NCI-H2227 treated with DMSO at 0.1 percent for 48 hours (cell line): ENCODE data around the gene KIDINS220.
A peak's percentile ranks its signal among the peaks of the same experiment; 100 is the strongest.

Experiments used
- DNase-seq: peaks from one replicate; lab custom pipeline; 2025; lab: John Stamatoyannopoulos, UW

The KIDINS220 gene

DNA sequence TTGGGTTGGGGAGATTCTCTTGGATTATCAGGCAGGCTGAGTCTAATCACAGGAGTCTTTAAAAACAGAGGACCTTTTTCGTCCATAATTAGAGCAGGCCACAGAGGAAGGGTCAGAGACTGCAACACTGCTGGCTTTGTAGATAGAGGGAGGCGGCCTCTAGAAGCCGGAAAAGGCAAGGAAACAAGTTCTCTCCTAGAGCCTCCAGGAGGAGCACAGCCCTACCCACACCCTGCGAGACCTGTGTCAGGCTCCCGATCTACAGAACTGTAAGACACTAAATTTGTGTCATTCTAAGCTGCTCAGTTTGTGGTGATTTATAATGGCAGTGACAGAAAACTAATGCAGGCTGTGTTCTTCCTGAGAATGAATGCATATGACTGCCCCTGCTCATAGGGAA, 140.2 kb downstream of the KIDINS220 start:
- DNase-seq, result no peak

DNA sequence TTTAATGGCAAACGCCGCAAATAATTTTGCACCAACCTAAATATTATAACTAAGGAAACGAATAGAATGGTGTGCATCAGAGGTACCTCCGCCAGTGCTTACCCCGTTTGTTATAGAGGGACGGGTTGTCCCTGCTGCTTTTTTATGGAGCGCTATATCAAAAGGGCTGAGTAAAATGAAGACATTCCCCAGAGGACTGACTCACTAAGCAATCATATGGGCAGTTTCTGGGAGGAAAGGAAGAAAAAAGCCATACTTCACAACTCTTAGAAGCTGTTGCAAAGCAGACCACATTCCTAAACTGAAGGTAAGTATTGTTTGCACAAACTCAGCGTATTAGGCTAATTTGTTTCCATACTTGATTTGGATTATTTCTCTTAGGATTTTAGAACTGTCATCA, 142.7 kb downstream of the KIDINS220 start:
- DNase-seq, result no peak

- DNase-seq, result peak; percentile 70
Observed at GRCh38 chr2:8693157-8693821, 144.1 kb downstream of the KIDINS220 start.

DNA sequence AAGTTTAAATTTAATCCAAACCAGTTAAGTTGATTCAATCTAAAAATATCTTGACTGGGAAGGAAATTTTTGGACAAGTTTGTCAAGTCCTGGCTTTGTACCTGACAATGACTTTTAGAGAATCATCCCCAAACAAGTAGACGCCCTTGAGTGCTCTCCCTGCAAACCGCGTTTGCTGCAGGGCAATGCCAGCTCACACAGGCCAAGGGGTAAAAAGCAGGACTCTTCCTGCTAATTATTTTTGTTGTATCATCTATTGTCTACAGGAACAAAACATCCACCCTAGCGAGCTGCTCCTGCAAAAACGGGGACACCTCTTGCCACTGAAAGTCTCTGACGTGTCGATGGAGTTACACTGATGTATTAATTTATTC, 144.6 kb downstream of the KIDINS220 start:
- no peak for DNase-seq

GRCh38 chr2:8691859-8692437, 145.5 kb downstream of the KIDINS220 start:
- DNase-seq, result no peak

DNA sequence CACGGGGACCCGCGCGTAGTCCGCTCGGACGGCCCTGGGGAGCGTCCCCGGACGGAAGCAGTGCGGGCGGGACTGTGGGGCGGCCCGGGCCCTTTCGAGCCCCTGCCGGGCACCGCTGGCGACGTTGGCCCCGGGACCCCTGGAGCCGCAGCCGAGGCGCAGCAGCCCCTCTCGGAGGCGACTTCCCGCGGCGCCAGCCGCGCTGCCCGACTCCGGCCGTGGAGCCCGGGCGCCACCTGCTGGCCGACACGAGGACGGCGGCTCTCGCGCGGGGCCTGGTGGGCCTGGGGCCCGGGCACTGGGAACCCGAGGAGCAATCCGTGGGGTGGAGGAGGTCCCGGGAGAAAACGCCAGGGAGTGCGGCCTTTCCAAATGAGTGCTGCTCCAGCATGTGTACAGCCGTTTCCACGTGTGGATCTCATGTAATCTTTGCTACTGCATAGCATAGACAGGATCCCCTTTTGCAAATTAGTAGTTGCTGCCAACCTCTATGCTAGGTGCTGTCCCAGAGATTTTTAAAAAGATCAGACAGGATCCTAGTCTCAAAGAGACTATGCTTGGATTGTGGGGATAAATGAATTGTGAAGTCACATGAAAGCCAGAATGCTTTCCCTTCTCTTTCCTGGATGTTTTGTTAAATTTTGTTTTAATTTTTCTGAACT, 151.6 kb downstream of the KIDINS220 start:
- peak; percentile 32 for DNase-seq

GRCh38 chr2:8684878-8685696, 152.3 kb downstream of the KIDINS220 start:
- DNase-seq, result peak; percentile 17

GRCh38 chr2:8684540-8684877, 152.9 kb downstream of the KIDINS220 start:
- no peak for DNase-seq

DNA sequence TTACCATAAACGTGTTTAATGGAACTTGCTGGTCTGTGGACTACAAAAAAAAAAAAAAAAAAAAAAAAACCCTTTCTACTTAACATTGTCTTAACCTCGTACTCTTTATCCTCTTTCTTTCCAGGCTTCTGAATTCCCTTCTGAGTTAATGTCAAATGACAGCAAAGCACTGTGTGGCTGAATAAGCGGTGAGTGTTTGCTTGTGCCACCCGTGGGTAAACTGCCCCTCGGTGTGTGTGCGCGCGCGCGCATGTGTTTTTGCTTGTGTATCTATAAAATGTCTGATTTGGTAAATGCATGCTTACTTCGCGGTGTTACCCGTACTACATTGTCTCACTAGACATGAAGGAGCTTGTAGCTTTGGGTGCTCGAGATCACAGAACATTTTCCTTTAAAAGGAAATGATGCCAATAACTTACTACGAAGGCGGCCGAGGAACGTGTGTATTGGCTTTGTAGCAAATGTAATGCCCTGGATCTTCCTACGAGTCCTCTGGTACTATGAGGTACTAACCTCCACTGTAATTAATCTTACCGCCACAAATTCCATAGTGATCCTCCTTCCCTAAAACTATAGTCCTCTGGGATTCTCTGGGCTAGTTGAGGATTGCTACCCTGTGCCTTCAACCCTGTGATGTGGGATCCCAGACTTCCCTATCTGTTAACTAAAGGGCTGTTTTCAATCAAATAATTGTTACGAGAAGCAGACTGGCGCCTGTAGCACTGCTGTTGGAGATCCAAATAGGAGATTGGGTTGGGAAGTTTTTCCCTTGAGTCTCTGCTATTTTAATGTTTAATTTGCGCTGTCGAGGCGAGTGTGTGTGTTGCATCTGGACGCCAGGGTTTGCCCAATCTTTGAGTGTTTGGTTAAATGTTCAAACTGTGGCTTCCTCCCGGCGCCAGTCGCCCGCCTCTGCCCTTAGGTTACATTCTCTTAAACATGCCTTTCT, 154.4 kb downstream of the KIDINS220 start:
- peak; percentile 43 for DNase-seq

DNA sequence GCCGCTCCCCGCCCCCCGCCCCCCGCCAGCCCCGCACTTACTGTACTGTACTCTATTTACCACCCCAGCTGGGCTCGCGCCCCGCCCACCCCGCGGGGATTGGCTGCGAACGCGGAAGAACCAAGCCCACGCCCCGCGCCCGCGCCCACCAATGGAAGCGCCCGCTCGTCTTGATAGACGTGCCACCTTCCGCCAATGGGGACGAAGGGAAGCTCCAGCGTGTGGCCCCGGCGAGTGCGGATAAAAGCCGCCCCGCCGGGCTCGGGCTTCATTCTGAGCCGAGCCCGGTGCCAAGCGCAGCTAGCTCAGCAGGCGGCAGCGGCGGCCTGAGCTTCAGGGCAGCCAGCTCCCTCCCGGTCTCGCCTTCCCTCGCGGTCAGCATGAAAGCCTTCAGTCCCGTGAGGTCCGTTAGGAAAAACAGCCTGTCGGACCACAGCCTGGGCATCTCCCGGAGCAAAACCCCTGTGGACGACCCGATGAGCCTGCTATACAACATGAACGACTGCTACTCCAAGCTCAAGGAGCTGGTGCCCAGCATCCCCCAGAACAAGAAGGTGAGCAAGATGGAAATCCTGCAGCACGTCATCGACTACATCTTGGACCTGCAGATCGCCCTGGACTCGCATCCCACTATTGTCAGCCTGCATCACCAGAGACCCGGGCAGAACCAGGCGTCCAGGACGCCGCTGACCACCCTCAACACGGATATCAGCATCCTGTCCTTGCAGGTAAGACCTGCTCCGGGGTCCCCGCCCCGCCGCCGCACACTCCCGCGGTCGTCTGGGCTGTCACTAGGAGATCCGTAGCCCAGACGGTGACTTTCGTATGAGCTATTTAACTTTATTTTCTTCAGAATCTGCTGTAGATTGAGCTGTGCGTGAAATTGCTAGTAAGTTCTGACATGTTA, 155.4 kb downstream of the KIDINS220 start, which contains the start of gene ID2:
Gene ID2, plus strand, starts transcription at position 271 of the 907 bp plus-strand sequence. Its CDS starts 110 bp downstream, at position 381.
- peak; percentile 98 for DNase-seq

- DNase-seq, result peak; percentile 90
Observed at GRCh38 chr2:8680822-8681760, 156.3 kb downstream of the KIDINS220 start.

GRCh38 chr2:8679827-8680731, 157.3 kb downstream of the KIDINS220 start:
- peak; percentile 50 for DNase-seq

GRCh38 chr2:8679567-8679826, 157.9 kb downstream of the KIDINS220 start:
- no peak for DNase-seq
